ENCODE measurements around the gene RAD51B.

The RAD51B gene

GRCh38 chr14:68312884-68313610 is 493.5 kb downstream of the RAD51B start:
- DNase-seq (ENCODE audit: low read depth in 1 of 2, low spot score in 1 of 2): no peak
- no peak overlapping the region for H3K27ac ChIP-seq (replicated peaks)
- no peaks in the 10 kb centered on the region for H3K27me3 ChIP-seq (ENCODE audit: insufficient read depth, poor library complexity, severe bottlenecking)
- no peak for TF ChIP-seq POLR2AphosphoS5 (IDR thresholded peaks at IDR 0.05; ENCODE audit: low read depth)
- TF ChIP-seq GABPA (IDR thresholded peaks at IDR 0.05; ENCODE audit: low read depth): no peak
- TF ChIP-seq, protein P1, sequence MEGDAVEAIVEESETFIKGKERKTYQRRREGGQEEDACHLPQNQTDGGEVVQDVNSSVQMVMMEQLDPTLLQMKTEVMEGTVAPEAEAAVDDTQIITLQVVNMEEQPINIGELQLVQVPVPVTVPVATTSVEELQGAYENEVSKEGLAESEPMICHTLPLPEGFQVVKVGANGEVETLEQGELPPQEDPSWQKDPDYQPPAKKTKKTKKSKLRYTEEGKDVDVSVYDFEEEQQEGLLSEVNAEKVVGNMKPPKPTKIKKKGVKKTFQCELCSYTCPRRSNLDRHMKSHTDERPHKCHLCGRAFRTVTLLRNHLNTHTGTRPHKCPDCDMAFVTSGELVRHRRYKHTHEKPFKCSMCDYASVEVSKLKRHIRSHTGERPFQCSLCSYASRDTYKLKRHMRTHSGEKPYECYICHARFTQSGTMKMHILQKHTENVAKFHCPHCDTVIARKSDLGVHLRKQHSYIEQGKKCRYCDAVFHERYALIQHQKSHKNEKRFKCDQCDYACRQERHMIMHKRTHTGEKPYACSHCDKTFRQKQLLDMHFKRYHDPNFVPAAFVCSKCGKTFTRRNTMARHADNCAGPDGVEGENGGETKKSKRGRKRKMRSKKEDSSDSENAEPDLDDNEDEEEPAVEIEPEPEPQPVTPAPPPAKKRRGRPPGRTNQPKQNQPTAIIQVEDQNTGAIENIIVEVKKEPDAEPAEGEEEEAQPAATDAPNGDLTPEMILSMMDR (IDR thresholded peaks at IDR 0.05; ENCODE audit: insufficient read depth, low read length): no peak
- no peak for TF ChIP-seq SPI1 (IDR thresholded peaks at IDR 0.05; ENCODE audit: borderline replicate concordance, low read depth)
- TF ChIP-seq, protein P2, sequence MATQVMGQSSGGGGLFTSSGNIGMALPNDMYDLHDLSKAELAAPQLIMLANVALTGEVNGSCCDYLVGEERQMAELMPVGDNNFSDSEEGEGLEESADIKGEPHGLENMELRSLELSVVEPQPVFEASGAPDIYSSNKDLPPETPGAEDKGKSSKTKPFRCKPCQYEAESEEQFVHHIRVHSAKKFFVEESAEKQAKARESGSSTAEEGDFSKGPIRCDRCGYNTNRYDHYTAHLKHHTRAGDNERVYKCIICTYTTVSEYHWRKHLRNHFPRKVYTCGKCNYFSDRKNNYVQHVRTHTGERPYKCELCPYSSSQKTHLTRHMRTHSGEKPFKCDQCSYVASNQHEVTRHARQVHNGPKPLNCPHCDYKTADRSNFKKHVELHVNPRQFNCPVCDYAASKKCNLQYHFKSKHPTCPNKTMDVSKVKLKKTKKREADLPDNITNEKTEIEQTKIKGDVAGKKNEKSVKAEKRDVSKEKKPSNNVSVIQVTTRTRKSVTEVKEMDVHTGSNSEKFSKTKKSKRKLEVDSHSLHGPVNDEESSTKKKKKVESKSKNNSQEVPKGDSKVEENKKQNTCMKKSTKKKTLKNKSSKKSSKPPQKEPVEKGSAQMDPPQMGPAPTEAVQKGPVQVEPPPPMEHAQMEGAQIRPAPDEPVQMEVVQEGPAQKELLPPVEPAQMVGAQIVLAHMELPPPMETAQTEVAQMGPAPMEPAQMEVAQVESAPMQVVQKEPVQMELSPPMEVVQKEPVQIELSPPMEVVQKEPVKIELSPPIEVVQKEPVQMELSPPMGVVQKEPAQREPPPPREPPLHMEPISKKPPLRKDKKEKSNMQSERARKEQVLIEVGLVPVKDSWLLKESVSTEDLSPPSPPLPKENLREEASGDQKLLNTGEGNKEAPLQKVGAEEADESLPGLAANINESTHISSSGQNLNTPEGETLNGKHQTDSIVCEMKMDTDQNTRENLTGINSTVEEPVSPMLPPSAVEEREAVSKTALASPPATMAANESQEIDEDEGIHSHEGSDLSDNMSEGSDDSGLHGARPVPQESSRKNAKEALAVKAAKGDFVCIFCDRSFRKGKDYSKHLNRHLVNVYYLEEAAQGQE (IDR thresholded peaks at IDR 0.05; ENCODE audit: insufficient replicate concordance, low read depth): no peak
- H3K4me3 ChIP-seq (replicated peaks; ENCODE audit: insufficient read depth, low read length): no peak overlapping the region

DNA sequence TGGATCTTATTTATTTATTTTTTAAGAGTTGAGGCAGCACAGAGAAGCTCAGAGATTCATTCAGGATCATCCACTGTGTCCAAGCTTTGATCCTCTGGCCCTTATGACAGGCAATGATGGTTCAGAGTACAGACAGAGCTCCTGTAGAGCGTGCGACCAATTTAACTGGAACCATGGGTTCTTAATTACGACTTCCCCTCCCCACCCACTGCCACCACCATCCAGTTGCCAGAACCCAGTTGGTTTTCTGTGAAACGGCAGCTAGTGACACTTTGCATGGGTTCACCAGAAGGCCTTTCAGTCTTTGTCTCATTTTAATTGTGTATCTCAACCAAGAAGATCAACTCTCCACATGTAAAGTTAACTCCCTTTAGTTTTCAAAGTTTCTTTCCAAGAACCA is 495.1 kb downstream of the RAD51B start:
- no peaks in the 10 kb centered on the region for H3K27me3 ChIP-seq (ENCODE audit: insufficient read depth, poor library complexity, severe bottlenecking)
- TF ChIP-seq, protein P1 (IDR thresholded peaks at IDR 0.05; ENCODE audit: insufficient read depth, low read length): no peak
- H3K27ac ChIP-seq (replicated peaks): no peak overlapping the region
- no peak overlapping the region for H3K4me3 ChIP-seq (replicated peaks; ENCODE audit: insufficient read depth, low read length)
- no peak for DNase-seq (ENCODE audit: low read depth in 1 of 2, low spot score in 1 of 2)

DNA sequence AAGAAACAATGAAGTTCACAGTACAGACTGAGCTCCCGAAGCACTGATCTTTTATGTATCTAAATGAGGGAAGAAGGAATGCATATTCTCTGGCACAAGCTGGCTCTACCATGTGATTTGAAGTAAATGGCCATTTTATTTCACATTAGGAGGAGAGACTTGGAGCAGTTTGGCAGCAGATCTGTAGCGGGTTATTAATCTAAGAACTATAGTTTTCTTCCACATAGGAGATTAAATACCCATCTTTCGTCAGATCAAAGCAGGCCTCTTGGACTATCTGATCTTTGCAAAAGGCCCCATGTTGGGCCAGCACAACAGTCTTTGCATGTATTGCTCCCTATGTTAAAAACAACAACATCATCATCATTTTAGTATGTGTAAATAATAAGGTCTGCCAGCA is 495.5 kb downstream of the RAD51B start:
- no peak for DNase-seq (ENCODE audit: low read depth in 1 of 2, low spot score in 1 of 2)
- Histone ChIP-seq H3K27ac (replicated peaks) (no peak overlapping the region), H3K4me3 (replicated peaks; ENCODE audit: insufficient read depth, low read length) (no peak overlapping the region), H3K27me3 (ENCODE audit: insufficient read depth, poor library complexity, severe bottlenecking) (no peaks in the 10 kb centered on the region)
- TF ChIP-seq GABPA (IDR thresholded peaks at IDR 0.05; ENCODE audit: low read depth) (no peak), POLR2AphosphoS5 (IDR thresholded peaks at IDR 0.05; ENCODE audit: low read depth) (no peak), SPI1 (IDR thresholded peaks at IDR 0.05; ENCODE audit: borderline replicate concordance, low read depth) (no peak)
- TF ChIP-seq, protein P2 (IDR thresholded peaks at IDR 0.05; ENCODE audit: insufficient replicate concordance, low read depth): no peak
- TF ChIP-seq, protein P1 (IDR thresholded peaks at IDR 0.05; ENCODE audit: insufficient read depth, low read length): no peak

All from HL-60 (cell line).